ENCODE results near the gene LIMK1. TPM values are rescaled to one million over a fixed set of nuclear protein-coding genes. Genes with fewer than 3 reads are reported as not detected.

Gene LIMK1
- total and polyA plus RNA-seq, 2 experiments from 2014 or later, result 13.0 to 96.5 TPM

- peaks cover 66% of the 10 kb centered on the region for H3K36me3 Mint-ChIP-seq (ENCODE audit: low read depth)
Observed at GRCh38 chr7:74104702-74105101, 21.1 kb downstream of the LIMK1 start.

More at GRCh38 chr7:74104702-74105101, 21.1 kb downstream of the LIMK1 start:
- no peak for TF ChIP-seq EZH2 (IDR thresholded peaks at IDR 0.05; ENCODE audit: low read depth, unreplicated experiment)
- no peak for TF ChIP-seq POLR2AphosphoS5 (IDR thresholded peaks at IDR 0.05; ENCODE audit: low read depth)
- no peak for TF ChIP-seq EZH2phosphoT487 (IDR thresholded peaks at IDR 0.05; ENCODE audit: unreplicated experiment)
- no peak for TF ChIP-seq JUNB (IDR thresholded peaks at IDR 0.05; ENCODE audit: unreplicated experiment)
- no peak for TF ChIP-seq ZNF462 (CRISPR knock-in tag; IDR thresholded peaks at IDR 0.05)
- no peak for TF ChIP-seq CREB1 (CRISPR knock-in tag; IDR thresholded peaks at IDR 0.05; ENCODE audit: low read depth)
- no peak for TF ChIP-seq REST (IDR thresholded peaks at IDR 0.05; ENCODE audit: unreplicated experiment)
- TF ChIP-seq ETS1 (IDR thresholded peaks at IDR 0.05), result no peak
- TF ChIP-seq ZNF114 (CRISPR knock-in tag; IDR thresholded peaks at IDR 0.05), result no peak
- TF ChIP-seq ZNF331 (CRISPR knock-in tag; IDR thresholded peaks at IDR 0.05; ENCODE audit: low read depth), result no peak
- TF ChIP-seq CTCF (conservative IDR thresholded peaks at IDR 0.05; ENCODE audit: low read depth in 2 of 2), result no peak
- no peak for TF ChIP-seq STAT1 (IDR thresholded peaks at IDR 0.05; ENCODE audit: unreplicated experiment)
- no peak for TF ChIP-seq NANOG (IDR thresholded peaks at IDR 0.05; ENCODE audit: borderline replicate concordance)
- H4K20me1 ChIP-seq (replicated peaks; ENCODE audit: insufficient read depth), result no peaks in the 10 kb centered on the region
- ATAC-seq, result no peak
- no peak overlapping the region for H3K4me3 Mint-ChIP-seq
- H2AFZ ChIP-seq, result no peak overlapping the region
- no peaks in the 10 kb centered on the region for H3K27me3 ChIP-seq (ENCODE audit: insufficient read depth)
- H3K9me3 Mint-ChIP-seq, result no peaks in the 10 kb centered on the region
- peaks cover 4% of the 10 kb centered on the region for H3K27me3 Mint-ChIP-seq (ENCODE audit: insufficient read depth, low read depth, poor library complexity)
- H3K4me3 ChIP-seq, result no peak overlapping the region
- H3K27ac Mint-ChIP-seq, result no peak overlapping the region
- 0 out of 2 replicates have a peak, but pooled peaks cover 3% of the 10 kb centered on the region for H3F3A ChIP-seq (replicated peaks; ENCODE audit: low read depth)
- no peak for DNase-seq (ENCODE audit: low spot score)
- H3K27ac ChIP-seq (ENCODE audit: low read depth), result no peak overlapping the region
- H3K36me3 ChIP-seq (ENCODE audit: insufficient read depth), result peaks cover 8% of the 10 kb centered on the region
- no peak overlapping the region for H3K4me2 ChIP-seq
- no peaks in the 10 kb centered on the region for H3K4me1 ChIP-seq (ENCODE audit: insufficient read depth)
- H3K4me1 Mint-ChIP-seq, result no peaks in the 10 kb centered on the region
- H3K9me2 ChIP-seq (ENCODE audit: insufficient read depth), result no peaks in the 10 kb centered on the region
- H3K79me2 ChIP-seq (replicated peaks; ENCODE audit: insufficient read depth), result no peaks in the 10 kb centered on the region
